HG03571 (cell line): ENCODE measurements around the gene MPV17.
"Not testable (repeated sequence)": the region's sequence is repeated elsewhere in the genome, so short reads cannot be mapped to it uniquely, and the experiment has no call there.

Experiments
- ATAC-seq: cut with Tn5 transposase; IDR thresholded peaks from one replicate; pipeline ENCODE4 v1.9.1; 2021; ENCODE audit not compliant: unreplicated experiment

MPV17 gene

GRCh38 chr2:27323596-27324285 lies 844 bp upstream of the MPV17 start:
- no peak for ATAC-seq

- no peak for ATAC-seq
Observed at GRCh38 chr2:27322301-27322765, 564 bp downstream of the MPV17 start.

- no peak for ATAC-seq
Observed at GRCh38 chr2:27320958-27321543, 1.8 kb downstream of the MPV17 start.

- ATAC-seq, result not testable (repeated sequence)
Observed at GRCh38 chr2:27319839-27320238, 3.1 kb downstream of the MPV17 start.

- ATAC-seq, result no peak
Observed at GRCh38 chr2:27316655-27317412, 6.1 kb downstream of the MPV17 start.

GRCh38 chr2:27315122-27315521 lies 7.8 kb downstream of the MPV17 start:
- no peak for ATAC-seq

GRCh38 chr2:27314709-27315108 lies 8.2 kb downstream of the MPV17 start:
- ATAC-seq, result no peak

GRCh38 chr2:27313882-27314645 lies 8.8 kb downstream of the MPV17 start:
- ATAC-seq, result no peak

- no peak for ATAC-seq
Observed at GRCh38 chr2:27312152-27312551, 10.7 kb downstream of the MPV17 start.

GRCh38 chr2:27309651-27310050 lies 13.2 kb downstream of the MPV17 start:
- no peak for ATAC-seq

- ATAC-seq, result no peak
Observed at GRCh38 chr2:27308359-27308881, 14.5 kb downstream of the MPV17 start, which contains the start of gene UCN. UCN (minus strand) TSS chr2:27308445; CDS start chr2:27307895, 550 bp downstream.

GRCh38 chr2:27307545-27308358 lies 15.1 kb downstream of the MPV17 start:
- no peak for ATAC-seq

GRCh38 chr2:27307287-27307544 lies 15.7 kb downstream of the MPV17 start:
- no peak for ATAC-seq

GRCh38 chr2:27306573-27307286 lies 16.2 kb downstream of the MPV17 start:
- no peak for ATAC-seq

GRCh38 chr2:27306136-27306535 lies 16.8 kb downstream of the MPV17 start:
- no peak for ATAC-seq

- no peak for ATAC-seq
Observed at GRCh38 chr2:27305516-27305915, 17.4 kb downstream of the MPV17 start.

- ATAC-seq, result no peak
Observed at GRCh38 chr2:27304488-27305240, 18.2 kb downstream of the MPV17 start.

GRCh38 chr2:27303093-27304025 lies 19.5 kb downstream of the MPV17 start:
- no peak for ATAC-seq
